Measurements from ENCODE around the gene ITSN1.

The ITSN1 gene

DNA sequence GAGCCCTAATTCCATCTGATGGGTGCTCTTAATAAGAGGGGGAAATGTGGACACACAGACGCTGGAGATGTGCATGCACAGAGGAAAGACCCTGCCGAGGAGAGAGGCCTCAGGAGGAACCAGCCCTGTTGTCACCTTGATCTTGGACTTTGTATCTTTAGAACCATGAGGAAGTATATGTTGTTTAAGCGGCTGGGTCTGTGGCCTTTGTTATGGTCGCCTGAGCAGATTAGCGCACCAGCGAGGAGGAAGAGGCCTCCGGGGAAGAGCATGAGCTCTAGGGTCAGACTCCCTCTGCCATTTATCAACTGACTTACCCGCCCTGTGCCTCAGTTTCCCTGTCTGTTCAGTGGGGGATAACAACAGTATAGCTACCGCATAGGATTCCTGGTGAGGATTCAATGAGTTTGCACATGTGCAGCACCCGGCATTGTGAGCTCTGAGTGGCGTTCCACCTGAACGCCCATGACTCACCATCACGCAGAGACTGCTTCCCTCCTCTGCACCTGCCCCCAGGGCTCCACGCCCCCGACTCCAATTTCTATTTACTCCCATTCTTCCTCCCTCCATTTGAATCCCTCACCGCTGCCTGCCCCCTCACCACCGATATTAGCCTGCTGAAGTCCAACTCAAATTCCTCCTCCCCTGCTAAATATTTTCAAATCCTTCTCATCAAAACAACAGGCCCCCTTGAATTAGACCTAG, 206.1 kb downstream of the ITSN1 start:
- Histone ChIP-seq H3K9me3 (replicated peaks; ENCODE audit: low read length) (no peaks in the 10 kb centered on the region), H3K4me2 (ENCODE audit: low read length) (no peak overlapping the region), H3K27me3 (ENCODE audit: control insufficient read depth, insufficient read depth, low read length) (no peaks in the 10 kb centered on the region), H3K9ac (ENCODE audit: low read depth, low read length) (no peak overlapping the region), H3K4me3 (ENCODE audit: low read length) (no peak overlapping the region), H3K36me3 (ENCODE audit: insufficient read depth, low read length) (no peaks in the 10 kb centered on the region), H3K4me1 (ENCODE audit: control insufficient read depth, insufficient read depth, low read length) (no peaks in the 10 kb centered on the region)

DNA sequence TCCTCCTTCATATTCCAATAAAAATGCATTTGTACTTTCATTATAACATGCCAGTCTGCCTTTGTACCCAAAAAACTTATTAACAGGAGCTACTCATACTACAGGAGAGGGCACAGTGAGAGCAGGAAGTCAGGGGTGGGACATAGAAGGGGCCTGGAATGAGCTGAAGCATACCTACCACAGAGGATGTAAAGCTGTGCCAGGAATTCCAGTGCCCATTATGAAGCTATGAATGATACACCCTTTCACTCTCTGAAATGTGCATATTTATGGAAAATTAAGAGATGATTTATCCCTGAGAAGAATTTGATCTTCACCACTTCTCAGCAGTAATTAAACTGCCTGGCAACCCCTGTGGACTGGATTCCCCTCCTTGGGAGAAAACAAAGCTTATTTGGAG, 207.5 kb downstream of the ITSN1 start:
- no peak overlapping the region for H3K4me3 ChIP-seq (ENCODE audit: low read length)
- no peaks in the 10 kb centered on the region for H3K9me3 ChIP-seq (replicated peaks; ENCODE audit: low read length)
- peaks cover 1% of the 10 kb centered on the region for H3K4me1 ChIP-seq (ENCODE audit: control insufficient read depth, insufficient read depth, low read length)
- no peaks in the 10 kb centered on the region for H3K36me3 ChIP-seq (ENCODE audit: insufficient read depth, low read length)
- no peak overlapping the region for H3K4me2 ChIP-seq (ENCODE audit: low read length)
- H3K9ac ChIP-seq (ENCODE audit: low read depth, low read length), result no peak overlapping the region
- no peaks in the 10 kb centered on the region for H3K27me3 ChIP-seq (ENCODE audit: control insufficient read depth, insufficient read depth, low read length)

DNA sequence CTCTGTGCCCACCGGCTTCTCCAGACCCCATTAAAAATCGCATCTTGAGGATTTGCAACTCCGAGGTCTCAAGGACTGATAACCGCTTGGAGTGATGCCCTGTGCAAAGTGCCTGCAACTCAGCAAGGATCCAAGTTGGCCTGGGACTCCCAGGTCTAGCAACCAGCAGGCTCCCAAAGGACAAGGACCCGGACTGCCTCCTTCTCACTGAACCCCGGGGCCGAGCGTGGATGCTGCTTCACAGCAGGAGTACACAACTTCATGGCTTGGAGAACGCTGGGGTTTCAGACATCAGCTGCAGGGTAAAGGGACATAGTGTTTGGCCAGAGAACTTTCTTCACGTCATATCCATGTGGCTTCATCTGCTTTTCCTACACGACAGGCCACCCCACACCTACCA, 208.1 kb downstream of the ITSN1 start:
- Histone ChIP-seq H3K4me2 (ENCODE audit: low read length) (no peak overlapping the region), H3K27me3 (ENCODE audit: control insufficient read depth, insufficient read depth, low read length) (no peaks in the 10 kb centered on the region), H3K4me1 (ENCODE audit: control insufficient read depth, insufficient read depth, low read length) (peaks cover 4% of the 10 kb centered on the region), H3K36me3 (ENCODE audit: insufficient read depth, low read length) (no peaks in the 10 kb centered on the region), H3K9me3 (replicated peaks; ENCODE audit: low read length) (no peaks in the 10 kb centered on the region), H3K9ac (ENCODE audit: low read depth, low read length) (no peak overlapping the region), H3K4me3 (ENCODE audit: low read length) (no peak overlapping the region)

GRCh38 chr21:33850985-33851384, 208.7 kb downstream of the ITSN1 start:
- Histone ChIP-seq H3K27me3 (ENCODE audit: control insufficient read depth, insufficient read depth, low read length) (no peaks in the 10 kb centered on the region), H3K36me3 (ENCODE audit: insufficient read depth, low read length) (no peaks in the 10 kb centered on the region), H3K4me3 (ENCODE audit: low read length) (no peak overlapping the region), H3K9ac (ENCODE audit: low read depth, low read length) (no peak overlapping the region), H3K4me1 (ENCODE audit: control insufficient read depth, insufficient read depth, low read length) (peaks cover 4% of the 10 kb centered on the region), H3K4me2 (ENCODE audit: low read length) (no peak overlapping the region), H3K9me3 (replicated peaks; ENCODE audit: low read length) (no peaks in the 10 kb centered on the region)

- no peak overlapping the region for H3K4me2 ChIP-seq (ENCODE audit: low read length)
Observed at GRCh38 chr21:33852485-33852884, 210.2 kb downstream of the ITSN1 start.

DNA sequence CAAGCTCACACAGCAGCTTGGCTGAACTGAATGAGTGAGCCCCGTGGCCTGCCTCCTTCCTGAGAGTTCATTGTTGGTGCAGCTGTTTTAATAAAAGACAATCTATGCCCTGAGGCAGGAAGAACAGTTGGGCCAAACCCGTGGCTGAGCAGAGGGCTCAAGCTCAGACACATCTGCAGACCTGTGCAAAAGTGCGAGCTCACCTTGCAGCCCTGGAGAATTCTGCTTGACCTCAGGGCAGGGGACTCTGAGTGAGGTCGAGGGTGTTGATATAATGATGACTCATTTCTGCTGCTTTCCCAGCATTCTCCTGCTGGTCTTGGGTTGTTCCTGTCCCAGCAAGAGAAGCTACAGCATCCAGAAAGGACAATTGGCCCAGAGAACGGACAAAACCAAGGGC, 212.3 kb downstream of the ITSN1 start:
- H3K36me3 ChIP-seq (ENCODE audit: insufficient read depth, low read length), result no peaks in the 10 kb centered on the region
- peaks cover 4% of the 10 kb centered on the region for H3K4me1 ChIP-seq (ENCODE audit: control insufficient read depth, insufficient read depth, low read length)
- no peaks in the 10 kb centered on the region for H3K9me3 ChIP-seq (replicated peaks; ENCODE audit: low read length)
- H3K27me3 ChIP-seq (ENCODE audit: control insufficient read depth, insufficient read depth, low read length), result peaks cover 6% of the 10 kb centered on the region
- no peak overlapping the region for H3K9ac ChIP-seq (ENCODE audit: low read depth, low read length)
- no peak overlapping the region for H3K4me3 ChIP-seq (ENCODE audit: low read length)
- H3K4me2 ChIP-seq (ENCODE audit: low read length), result no peak overlapping the region

More at GRCh38 chr21:33852485-33852884, 210.2 kb downstream of the ITSN1 start:
- H3K9ac ChIP-seq (ENCODE audit: low read depth, low read length), result no peak overlapping the region
- no peak overlapping the region for H3K4me3 ChIP-seq (ENCODE audit: low read length)
- no peaks in the 10 kb centered on the region for H3K36me3 ChIP-seq (ENCODE audit: insufficient read depth, low read length)
- peaks cover 4% of the 10 kb centered on the region for H3K4me1 ChIP-seq (ENCODE audit: control insufficient read depth, insufficient read depth, low read length)
- H3K9me3 ChIP-seq (replicated peaks; ENCODE audit: low read length), result no peaks in the 10 kb centered on the region
- no peaks in the 10 kb centered on the region for H3K27me3 ChIP-seq (ENCODE audit: control insufficient read depth, insufficient read depth, low read length)

GRCh38 chr21:33855190-33855589, 212.9 kb downstream of the ITSN1 start:
- Histone ChIP-seq H3K4me1 (ENCODE audit: control insufficient read depth, insufficient read depth, low read length) (peaks cover 4% of the 10 kb centered on the region), H3K9me3 (replicated peaks; ENCODE audit: low read length) (no peaks in the 10 kb centered on the region), H3K27me3 (ENCODE audit: control insufficient read depth, insufficient read depth, low read length) (peaks cover 6% of the 10 kb centered on the region)

DNA sequence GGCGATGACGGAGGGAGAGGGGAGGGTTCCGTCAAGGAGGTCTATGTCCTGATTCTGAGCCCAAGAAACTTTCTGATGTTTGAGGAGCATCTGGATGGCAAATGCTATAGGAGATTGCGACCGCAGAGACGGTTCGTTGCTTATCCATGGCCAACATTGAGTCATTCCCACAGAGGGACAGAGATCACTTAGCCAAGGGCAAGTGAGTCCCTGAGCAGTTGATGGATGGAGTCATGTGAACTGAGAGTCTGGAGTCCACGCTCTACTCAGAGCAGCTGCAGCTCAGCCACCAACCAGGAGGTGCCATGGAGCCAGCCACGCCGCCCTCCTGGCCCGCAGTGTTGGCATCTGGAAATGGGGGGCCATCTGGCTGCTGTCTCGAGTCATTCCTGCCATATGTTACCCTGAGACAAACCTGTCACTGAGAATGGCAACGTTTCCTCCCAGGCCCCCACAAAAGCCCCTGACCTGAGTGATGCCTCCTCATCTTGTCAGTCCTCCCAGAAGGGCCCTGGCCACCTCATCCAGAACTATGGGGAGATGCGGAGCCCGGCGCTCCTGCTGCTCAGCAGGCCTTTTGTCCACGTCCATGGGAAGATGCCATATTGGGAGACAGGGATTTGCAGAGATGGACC, 214.7 kb downstream of the ITSN1 start:
- H3K4me3 ChIP-seq (ENCODE audit: low read length), result no peak overlapping the region
- no peak overlapping the region for H3K9ac ChIP-seq (ENCODE audit: low read depth, low read length)
- peaks cover 4% of the 10 kb centered on the region for H3K4me1 ChIP-seq (ENCODE audit: control insufficient read depth, insufficient read depth, low read length)
- H3K9me3 ChIP-seq (replicated peaks; ENCODE audit: low read length), result no peaks in the 10 kb centered on the region
- H3K27me3 ChIP-seq (ENCODE audit: control insufficient read depth, insufficient read depth, low read length), result peaks cover 6% of the 10 kb centered on the region
- no peak overlapping the region for H3K4me2 ChIP-seq (ENCODE audit: low read length)
- no peaks in the 10 kb centered on the region for H3K36me3 ChIP-seq (ENCODE audit: insufficient read depth, low read length)

More at GRCh38 chr21:33855190-33855589, 212.9 kb downstream of the ITSN1 start:
- no peak overlapping the region for H3K9ac ChIP-seq (ENCODE audit: low read depth, low read length)
- no peak overlapping the region for H3K4me3 ChIP-seq (ENCODE audit: low read length)
- H3K36me3 ChIP-seq (ENCODE audit: insufficient read depth, low read length), result no peaks in the 10 kb centered on the region
- H3K4me2 ChIP-seq (ENCODE audit: low read length), result no peak overlapping the region

- Histone ChIP-seq H3K36me3 (ENCODE audit: insufficient read depth, low read length) (no peaks in the 10 kb centered on the region), H3K4me3 (ENCODE audit: low read length) (no peak overlapping the region), H3K9me3 (replicated peaks; ENCODE audit: low read length) (no peaks in the 10 kb centered on the region), H3K4me2 (ENCODE audit: low read length) (no peak overlapping the region), H3K27me3 (ENCODE audit: control insufficient read depth, insufficient read depth, low read length) (peaks cover 6% of the 10 kb centered on the region), H3K9ac (ENCODE audit: low read depth, low read length) (no peak overlapping the region), H3K4me1 (ENCODE audit: control insufficient read depth, insufficient read depth, low read length) (peaks cover 4% of the 10 kb centered on the region)
Observed at GRCh38 chr21:33857846-33858666, 215.8 kb downstream of the ITSN1 start.

DNA sequence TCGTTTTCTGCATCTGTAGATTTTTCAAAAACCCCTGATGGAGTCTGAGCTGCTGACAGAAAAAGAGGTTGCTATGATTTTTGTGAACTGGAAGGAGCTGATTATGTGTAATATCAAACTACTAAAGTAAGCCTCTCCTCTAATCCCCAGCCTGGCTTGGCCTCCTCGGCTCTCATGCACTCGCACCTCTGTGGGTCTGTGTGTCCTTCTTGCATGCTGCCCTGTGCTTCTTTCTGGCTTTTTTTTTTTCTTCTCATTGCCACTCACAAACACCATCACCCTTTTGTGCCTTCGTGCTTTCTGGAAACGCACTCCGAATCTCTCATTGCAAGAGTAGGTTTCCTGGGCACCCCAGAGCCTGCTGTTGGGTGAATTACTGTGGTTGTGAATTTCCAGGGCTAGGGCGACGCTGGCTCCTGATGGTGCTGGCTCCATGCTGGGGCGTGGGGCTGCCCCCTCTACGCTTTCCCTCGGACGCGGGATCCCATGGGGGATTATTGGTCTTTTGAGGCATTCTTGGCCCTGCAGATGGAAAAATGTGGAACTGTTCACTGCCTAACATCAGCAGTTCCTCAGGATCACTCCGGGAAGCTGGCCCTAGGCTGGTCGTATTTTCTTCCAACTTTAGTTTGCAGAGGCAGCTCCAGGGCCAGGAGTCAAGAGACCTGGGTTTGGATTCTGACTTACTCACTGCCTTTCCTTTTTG, 216.5 kb downstream of the ITSN1 start:
- H3K9ac ChIP-seq (ENCODE audit: low read depth, low read length), result no peak overlapping the region
- H3K27me3 ChIP-seq (ENCODE audit: control insufficient read depth, insufficient read depth, low read length), result peaks cover 6% of the 10 kb centered on the region
- no peak overlapping the region for H3K4me3 ChIP-seq (ENCODE audit: low read length)
- no peaks in the 10 kb centered on the region for H3K36me3 ChIP-seq (ENCODE audit: insufficient read depth, low read length)
- peaks cover 4% of the 10 kb centered on the region for H3K4me1 ChIP-seq (ENCODE audit: control insufficient read depth, insufficient read depth, low read length)
- H3K9me3 ChIP-seq (replicated peaks; ENCODE audit: low read length), result no peaks in the 10 kb centered on the region
- H3K4me2 ChIP-seq (ENCODE audit: low read length), result no peak overlapping the region

Data from skeletal muscle satellite cell (primary cell).